HCT116 (cell line): ENCODE results near the gene MESP2. TPM values are rescaled to one million over a fixed set of nuclear protein-coding genes. Genes with fewer than 3 reads are reported as not detected.

Experiments used
- ATAC-seq: fragments of 200-7000 bp; cut with Tn5 transposase; 2 replicates; pipeline ENCODE4 v1.9.1; 2020; ENCODE audit warnings: mild to moderate bottlenecking, moderate library complexity
- BruUV-seq: library from RNA; stranded (reverse); fragments of 400-500 nt; replicated peaks from 2 replicates; lab custom pipeline; 2021; lab: Mats Ljungman, UMichigan
- CTCF ChIA-PET: fragments of 300-600 bp; sonication (Branson Sonifier 250); formaldehyde crosslinking; loops from one replicate; lab custom pipeline; 2021; ENCODE audit warnings: antibody characterized with exemption; lab: Charles Lee
- POLR2A ChIA-PET: fragments of 300-600, 350-600 bp; sonication (Branson Sonifier 250); formaldehyde crosslinking; loops from one replicate; lab custom pipeline; 2021; ENCODE audit warnings: antibody characterized with exemption; lab: Charles Lee
- RAD21 ChIA-PET, 2 experiments: fragments of 300-600 bp; sonication (Branson Sonifier 250); formaldehyde crosslinking; loops; one replicate each; lab custom pipeline; 2023; ENCODE audit warnings: low total read pairs in 2 of 2; ENCODE audit not compliant: uncharacterized antibody in 2 of 2, unreplicated experiment in 2 of 2, low non-redundant PET in 1 of 2; lab: Charles Lee
- DNase-seq: peaks from one replicate; pipeline ENCODE4 v3.0.0-alpha.2; 2010; ENCODE audit warnings: low read depth, low spot score
- H2AFZ ChIP-seq: fragments of 200-600 bp; shearing (Covaris generic), sonication (generic); 2 replicates; pipeline ENCODE4 v1.6.1; 2017; ENCODE audit warnings: low read depth, mixed run types, mixed read lengths, antibody characterized with exemption, low read length; ENCODE audit not compliant: poor library complexity, severe bottlenecking
- H3K27ac ChIP-seq: 2 replicates; pipeline ENCODE4 v1.5.1; 2012; ENCODE audit warnings: low read depth, low read length
- H3K27me3 ChIP-seq: fragments of 200-600 bp; sonication (generic); 2 replicates; pipeline ENCODE4 v1.6.1; 2016; ENCODE audit warnings: mixed run types, low read length, mixed read lengths; ENCODE audit not compliant: insufficient read depth
- H3K36me3 ChIP-seq, 2 experiments: fragments of 200-500 bp in 1 of 2; fragments of 200-600 bp in 1 of 2; sonication (Bioruptor generic) in 1 of 2; sonication (generic) in 1 of 2; 2 replicates each; pipeline versions ENCODE4 v1.5.1 to v1.6.1; 2014 to 2016; ENCODE audit warnings: low read length in 2 of 2, inconsistent platforms in 1 of 2, mixed read lengths in 1 of 2, mixed run types in 1 of 2; ENCODE audit not compliant: insufficient read depth in 2 of 2, control insufficient read depth in 1 of 2
- H3K4me1 ChIP-seq, 2 experiments: fragments of 200-600 bp in 1 of 2; sonication (generic) in 1 of 2; 2 replicates each; pipeline versions ENCODE4 v1.5.1 to v1.6.1; 2012 to 2017; ENCODE audit warnings: low read length in 2 of 2, inconsistent platforms in 1 of 2, mild to moderate bottlenecking in 1 of 2, mixed read lengths in 1 of 2, mixed run types in 1 of 2, moderate library complexity in 1 of 2; ENCODE audit not compliant: insufficient read depth in 2 of 2, control insufficient read depth in 1 of 2
- H3K4me2 ChIP-seq: fragments of 200-600 bp; sonication (generic); 2 replicates; pipeline ENCODE4 v1.6.1; 2017; ENCODE audit warnings: mixed run types, low read length, mixed read lengths
- H3K4me3 ChIP-seq, 2 experiments: fragments of 200-600 bp in 1 of 2; sonication (generic) in 1 of 2; replicated peaks in 1 of 2; 2 replicates each; pipeline ENCODE4 v1.5.1; 2011 to 2016; ENCODE audit warnings: low read length in 2 of 2, control low read depth in 1 of 2, low read depth in 1 of 2, mild to moderate bottlenecking in 1 of 2, mixed read lengths in 1 of 2, mixed run types in 1 of 2
- H3K79me2 ChIP-seq: fragments of 200-600 bp; sonication (generic); 2 replicates; pipeline ENCODE4 v1.6.1; 2017; ENCODE audit warnings: mild to moderate bottlenecking, mixed run types, low read length, moderate library complexity, mixed read lengths; ENCODE audit not compliant: insufficient read depth
- H3K9ac ChIP-seq: fragments of 200-600 bp; sonication (generic); 2 replicates; pipeline ENCODE4 v1.6.1; 2016; ENCODE audit warnings: low read length, mixed read lengths
- H3K9me2 ChIP-seq: fragments of 200-600 bp; sonication (generic), shearing (Covaris generic); 2 replicates; pipeline ENCODE4 v1.6.1; 2017; ENCODE audit warnings: mixed run types, mild to moderate bottlenecking, moderate library complexity; ENCODE audit not compliant: insufficient read depth
- H3K9me3 ChIP-seq, 2 experiments: fragments of 200-500 bp in 1 of 2; fragments of 200-600 bp in 1 of 2; sonication (Bioruptor generic) in 1 of 2; sonication (generic) in 1 of 2; 2 replicates each; pipeline ENCODE4 v1.6.1; 2014 to 2017; ENCODE audit warnings: low read length in 2 of 2, mixed read lengths in 2 of 2, inconsistent platforms in 1 of 2, low read depth in 1 of 2, mild to moderate bottlenecking in 1 of 2, mixed run types in 1 of 2, moderate library complexity in 1 of 2; ENCODE audit not compliant: control insufficient read depth in 1 of 2, insufficient read depth in 1 of 2
- H4K20me1 ChIP-seq: fragments of 200-600 bp; sonication (generic), shearing (Covaris generic); 2 replicates; pipeline ENCODE4 v1.6.1; 2017; ENCODE audit warnings: mixed run types, mild to moderate bottlenecking, moderate library complexity; ENCODE audit not compliant: insufficient read depth
- CBX3 ChIP-seq: IDR thresholded peaks from 2 replicates; pipeline ENCODE4 v1.6.1; 2012; ENCODE audit warnings: low read depth
- CEBPB ChIP-seq: IDR thresholded peaks from 2 replicates; pipeline ENCODE4 v1.6.1; 2012; ENCODE audit warnings: low read depth
- EGR1 ChIP-seq: IDR thresholded peaks from 2 replicates; pipeline ENCODE4 v1.6.1; 2012; ENCODE audit warnings: low read depth
- ELF1 ChIP-seq: IDR thresholded peaks from 2 replicates; pipeline ENCODE4 v1.6.1; 2012; ENCODE audit warnings: low read depth, borderline replicate concordance
- EZH2 ChIP-seq: fragments of 200-600 bp; sonication (generic); IDR thresholded peaks from 2 replicates; pipeline ENCODE4 v1.6.1; 2017; ENCODE audit warnings: antibody characterized with exemption, mixed run types
- EZH2phosphoT487 ChIP-seq: fragments of 200-600 bp; IDR thresholded peaks from 2 replicates; pipeline ENCODE4 v1.6.1; 2018; ENCODE audit warnings: antibody characterized with exemption, borderline replicate concordance
- FOSL1 ChIP-seq: IDR thresholded peaks from 2 replicates; pipeline ENCODE4 v1.6.1; 2012; ENCODE audit warnings: low read depth
- JUND ChIP-seq: IDR thresholded peaks from 2 replicates; pipeline ENCODE4 v1.6.1; 2012
- POLR2A ChIP-seq: IDR thresholded peaks from 2 replicates; pipeline ENCODE4 v1.7.0; 2011; ENCODE audit warnings: borderline replicate concordance; ENCODE audit not compliant: insufficient read depth, insufficient read length; ENCODE audit errors: extremely low read depth
- POLR2AphosphoS5 ChIP-seq: IDR thresholded peaks from 2 replicates; pipeline ENCODE4 v1.6.1; 2011; ENCODE audit warnings: mild to moderate bottlenecking, low read depth, low read length, moderate library complexity
- RAD21 ChIP-seq: IDR thresholded peaks from 2 replicates; pipeline ENCODE4 v1.6.1; 2012; ENCODE audit warnings: low read depth, mild to moderate bottlenecking
- SIN3A ChIP-seq: IDR thresholded peaks from 2 replicates; pipeline ENCODE4 v1.6.1; 2012; ENCODE audit warnings: low read depth
- SP1 ChIP-seq: IDR thresholded peaks from 2 replicates; pipeline ENCODE4 v1.6.1; 2012; ENCODE audit warnings: low read depth
- SRF ChIP-seq: IDR thresholded peaks from 2 replicates; pipeline ENCODE4 v1.6.1; 2012; ENCODE audit warnings: low read depth
- TCF7L2 ChIP-seq: IDR thresholded peaks from 2 replicates; pipeline ENCODE4 v1.7.0; 2011; ENCODE audit warnings: borderline replicate concordance, inconsistent platforms; ENCODE audit not compliant: insufficient read depth, insufficient read length; ENCODE audit errors: extremely low read depth
- YY1 ChIP-seq: IDR thresholded peaks from 2 replicates; pipeline ENCODE4 v1.6.1; 2011; ENCODE audit warnings: low read length, low read depth, moderate library complexity, mild to moderate bottlenecking; ENCODE audit not compliant: insufficient replicate concordance; ENCODE audit errors: extremely low read depth
- ZBTB33 ChIP-seq: IDR thresholded peaks from 2 replicates; pipeline ENCODE4 v1.6.1; 2011; ENCODE audit warnings: mild to moderate bottlenecking, low read length, moderate library complexity; ENCODE audit not compliant: insufficient replicate concordance; ENCODE audit errors: extremely low read depth
- intact Hi-C: fragments of 100-400 bp; cut with micrococcal nuclease; formaldehyde crosslinking; loops from 2 replicates; pipeline ENCODE4 v1.10.0; 2022
- total RNA-seq: library from RNA; stranded (reverse); gene quantifications from one replicate; pipeline ENCODE4 v1.2.1, GENCODE V29; 2021; ENCODE audit not compliant: unreplicated experiment
- TF ChIP-seq, protein P1 (sequence below), 3 experiments: fragments of 200-600 bp in 1 of 3; sonication (generic) in 1 of 3; IDR thresholded peaks in 2 of 3; conservative IDR thresholded peaks in 1 of 3; 2 replicates each; pipeline ENCODE4 v1.5.1; 2012 to 2017; ENCODE audit warnings: low read depth in 2 of 3, low read length in 2 of 3, antibody characterized with exemption in 1 of 3, borderline replicate concordance in 1 of 3, control low read depth in 1 of 3, mild to moderate bottlenecking in 1 of 3, mixed read lengths in 1 of 3, mixed run types in 1 of 3, moderate library complexity in 1 of 3; ENCODE audit not compliant: insufficient read depth in 1 of 3
- TF ChIP-seq, protein P2 (sequence below): IDR thresholded peaks from 2 replicates; pipeline ENCODE4 v1.6.1; 2012
- TF ChIP-seq, protein P3 (sequence below): IDR thresholded peaks from 2 replicates; pipeline ENCODE4 v1.6.1; 2012; ENCODE audit warnings: low read depth

MESP2 gene
- total RNA-seq, 1 experiment from 2014 or later, result 0.20 TPM

- H3K36me3 ChIP-seq, result no peaks in the 10 kb centered on the region
- H3K27ac ChIP-seq, result no peak overlapping the region
- ChIA-PET RAD21 (interaction anchor here (2.2 to 3.5 kb wide), 2 partner anchors 115 to 129 kb away, joined by 11 to 29 read pairs; no protein-coding TSS in a partner anchor), POLR2A (interaction anchor here (0.6 to 1.5 kb wide), 2 partner anchors 115 to 316 kb away, joined by 3 to 4 read pairs; no protein-coding TSS in a partner anchor), CTCF (interaction anchor here (1.0 to 5.4 kb wide), 5 partner anchors 9 to 128 kb away, joined by 3 to 164 read pairs (median 16); partner anchors contain the start of gene MESP1)
- intact Hi-C loops, result loop anchor here (1.0 kb wide), 2 partner anchors 115 to 128 kb away; no protein-coding TSS in a partner anchor
- H3K27me3 ChIP-seq, result no peaks in the 10 kb centered on the region
- no peak overlapping the region for H3K4me2 ChIP-seq
- H3K4me3 ChIP-seq, result no peak overlapping the region
- TF ChIP-seq SIN3A (no peak), TCF7L2 (no peak), SRF (no peak), EGR1 (no peak), CBX3 (no peak), CEBPB (no peak), YY1 (no peak), SP1 (no peak), ELF1 (no peak), RAD21 (no peak), POLR2A (no peak), JUND (no peak), EZH2 (no peak), EZH2phosphoT487 (no peak), FOSL1 (no peak), ZBTB33 (no peak), POLR2AphosphoS5 (no peak)
- TF ChIP-seq, protein P1, sequence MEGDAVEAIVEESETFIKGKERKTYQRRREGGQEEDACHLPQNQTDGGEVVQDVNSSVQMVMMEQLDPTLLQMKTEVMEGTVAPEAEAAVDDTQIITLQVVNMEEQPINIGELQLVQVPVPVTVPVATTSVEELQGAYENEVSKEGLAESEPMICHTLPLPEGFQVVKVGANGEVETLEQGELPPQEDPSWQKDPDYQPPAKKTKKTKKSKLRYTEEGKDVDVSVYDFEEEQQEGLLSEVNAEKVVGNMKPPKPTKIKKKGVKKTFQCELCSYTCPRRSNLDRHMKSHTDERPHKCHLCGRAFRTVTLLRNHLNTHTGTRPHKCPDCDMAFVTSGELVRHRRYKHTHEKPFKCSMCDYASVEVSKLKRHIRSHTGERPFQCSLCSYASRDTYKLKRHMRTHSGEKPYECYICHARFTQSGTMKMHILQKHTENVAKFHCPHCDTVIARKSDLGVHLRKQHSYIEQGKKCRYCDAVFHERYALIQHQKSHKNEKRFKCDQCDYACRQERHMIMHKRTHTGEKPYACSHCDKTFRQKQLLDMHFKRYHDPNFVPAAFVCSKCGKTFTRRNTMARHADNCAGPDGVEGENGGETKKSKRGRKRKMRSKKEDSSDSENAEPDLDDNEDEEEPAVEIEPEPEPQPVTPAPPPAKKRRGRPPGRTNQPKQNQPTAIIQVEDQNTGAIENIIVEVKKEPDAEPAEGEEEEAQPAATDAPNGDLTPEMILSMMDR (IDR thresholded peaks at IDR 0.05 in 2 of 3, conservative IDR thresholded peaks at IDR 0.05 in 1 of 3; ENCODE audit: borderline replicate concordance in 1 of 3, insufficient read depth in 1 of 3, low read depth in 2 of 3, low read length in 2 of 3), result no peak
- TF ChIP-seq, protein P2, sequence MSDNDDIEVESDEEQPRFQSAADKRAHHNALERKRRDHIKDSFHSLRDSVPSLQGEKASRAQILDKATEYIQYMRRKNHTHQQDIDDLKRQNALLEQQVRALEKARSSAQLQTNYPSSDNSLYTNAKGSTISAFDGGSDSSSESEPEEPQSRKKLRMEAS, result no peak
- TF ChIP-seq, protein P3, sequence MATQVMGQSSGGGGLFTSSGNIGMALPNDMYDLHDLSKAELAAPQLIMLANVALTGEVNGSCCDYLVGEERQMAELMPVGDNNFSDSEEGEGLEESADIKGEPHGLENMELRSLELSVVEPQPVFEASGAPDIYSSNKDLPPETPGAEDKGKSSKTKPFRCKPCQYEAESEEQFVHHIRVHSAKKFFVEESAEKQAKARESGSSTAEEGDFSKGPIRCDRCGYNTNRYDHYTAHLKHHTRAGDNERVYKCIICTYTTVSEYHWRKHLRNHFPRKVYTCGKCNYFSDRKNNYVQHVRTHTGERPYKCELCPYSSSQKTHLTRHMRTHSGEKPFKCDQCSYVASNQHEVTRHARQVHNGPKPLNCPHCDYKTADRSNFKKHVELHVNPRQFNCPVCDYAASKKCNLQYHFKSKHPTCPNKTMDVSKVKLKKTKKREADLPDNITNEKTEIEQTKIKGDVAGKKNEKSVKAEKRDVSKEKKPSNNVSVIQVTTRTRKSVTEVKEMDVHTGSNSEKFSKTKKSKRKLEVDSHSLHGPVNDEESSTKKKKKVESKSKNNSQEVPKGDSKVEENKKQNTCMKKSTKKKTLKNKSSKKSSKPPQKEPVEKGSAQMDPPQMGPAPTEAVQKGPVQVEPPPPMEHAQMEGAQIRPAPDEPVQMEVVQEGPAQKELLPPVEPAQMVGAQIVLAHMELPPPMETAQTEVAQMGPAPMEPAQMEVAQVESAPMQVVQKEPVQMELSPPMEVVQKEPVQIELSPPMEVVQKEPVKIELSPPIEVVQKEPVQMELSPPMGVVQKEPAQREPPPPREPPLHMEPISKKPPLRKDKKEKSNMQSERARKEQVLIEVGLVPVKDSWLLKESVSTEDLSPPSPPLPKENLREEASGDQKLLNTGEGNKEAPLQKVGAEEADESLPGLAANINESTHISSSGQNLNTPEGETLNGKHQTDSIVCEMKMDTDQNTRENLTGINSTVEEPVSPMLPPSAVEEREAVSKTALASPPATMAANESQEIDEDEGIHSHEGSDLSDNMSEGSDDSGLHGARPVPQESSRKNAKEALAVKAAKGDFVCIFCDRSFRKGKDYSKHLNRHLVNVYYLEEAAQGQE, result no peak
- no TSS peak for BruUV-seq
- no peaks in the 10 kb centered on the region for H3K79me2 ChIP-seq
- DNase-seq (no peak), ATAC-seq (no peak)
- no peak overlapping the region for H2AFZ ChIP-seq
- no peak overlapping the region for H3K9ac ChIP-seq
- H3K9me2 ChIP-seq, result no peaks in the 10 kb centered on the region
- H3K9me3 ChIP-seq, result no peaks in the 10 kb centered on the region
- no peaks in the 10 kb centered on the region for H4K20me1 ChIP-seq
- H3K4me1 ChIP-seq, result peaks cover 0 to 10% of the 10 kb centered on the region in 2 experiments; a peak in 1 of 4 replicates
Observed at GRCh38 chr15:89759835-89760234, 16.3 kb upstream of the MESP2 start.
